Measurements from ENCODE around the gene RAD1.

The RAD1 gene

DNA sequence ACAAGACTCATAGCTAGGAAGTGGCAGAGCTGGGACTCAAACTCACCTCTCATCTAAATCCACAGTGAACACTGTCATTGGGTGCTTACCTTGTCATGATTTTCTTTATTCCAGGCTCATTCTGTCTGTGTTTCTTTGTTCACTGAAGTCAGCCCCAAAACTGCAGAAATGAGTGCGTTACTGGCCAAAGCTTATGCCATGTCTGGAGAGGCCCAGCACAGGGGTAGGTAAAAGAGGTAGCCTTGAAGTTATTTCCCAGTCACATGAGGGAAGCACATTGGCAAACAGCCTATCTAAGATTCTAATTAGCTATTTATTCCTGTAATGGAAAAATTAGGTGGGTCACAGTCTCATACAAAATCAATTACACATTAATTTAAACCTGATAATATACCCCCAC, 46.5 kb downstream of the RAD1 start:
- FAIRE-seq (no peak), DNase-seq (ENCODE audit: extremely low spot score, insufficient read length, low read depth) (no peak)

GRCh38 chr5:34867660-34868059, 47.6 kb downstream of the RAD1 start:
- FAIRE-seq (no peak), DNase-seq (ENCODE audit: extremely low spot score, insufficient read length, low read depth) (no peak)

- DNase-seq (ENCODE audit: extremely low spot score, insufficient read length, low read depth) (no peak), FAIRE-seq (no peak)
These were observed 48.3 kb downstream of the RAD1 start for GRCh38 chr5:34866989-34867471.

GRCh38 chr5:34865091-34865490, 50.2 kb downstream of the RAD1 start:
- FAIRE-seq, result no peak
- no peak for DNase-seq (ENCODE audit: extremely low spot score, insufficient read length, low read depth)

DNA sequence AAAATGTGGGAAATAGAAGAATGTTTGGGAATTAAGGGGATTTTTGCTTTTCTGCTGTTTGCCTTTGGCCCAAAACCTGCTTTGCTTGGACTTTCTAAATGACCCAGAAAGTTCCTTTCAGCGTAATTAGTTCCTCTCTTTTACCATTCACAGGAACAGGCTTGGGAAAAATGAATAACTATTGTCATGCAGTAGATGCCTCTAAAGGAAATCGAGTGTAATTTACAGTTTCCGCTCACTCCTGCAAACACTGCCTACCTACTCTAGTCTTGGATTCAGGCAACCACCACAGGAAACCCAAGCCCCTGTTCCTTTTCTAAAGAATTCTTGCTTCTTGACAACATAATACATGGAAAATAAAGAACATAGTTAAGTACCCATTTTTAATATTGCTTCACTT, 51.4 kb downstream of the RAD1 start:
- FAIRE-seq (no peak), DNase-seq (ENCODE audit: extremely low spot score, insufficient read length, low read depth) (no peak)

- DNase-seq (ENCODE audit: extremely low spot score, insufficient read length, low read depth), result no peak
- FAIRE-seq, result no peak
These were observed 56.1 kb downstream of the RAD1 start for GRCh38 chr5:34859253-34859652.

DNA sequence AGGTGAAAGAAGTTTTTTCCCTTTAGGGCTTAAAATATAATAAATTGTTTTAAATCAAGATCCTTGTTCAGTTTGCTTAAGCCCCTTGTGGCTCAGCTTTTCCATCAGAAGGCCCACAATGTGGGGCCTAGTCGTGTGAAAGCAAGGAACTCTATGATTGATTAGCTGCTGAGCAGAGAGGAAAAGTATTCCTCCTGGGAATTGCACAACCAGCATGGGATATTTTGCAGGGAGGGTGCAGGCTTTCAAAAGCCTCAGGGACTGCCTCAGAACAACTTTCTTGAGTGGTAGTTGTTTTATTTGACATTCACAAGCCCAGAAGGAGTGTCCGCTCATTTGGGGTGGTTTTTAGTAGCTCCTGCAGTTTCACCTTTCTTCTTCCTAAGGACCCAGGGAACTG, 56.5 kb downstream of the RAD1 start:
- FAIRE-seq, result no peak
- no peak for DNase-seq (ENCODE audit: extremely low spot score, insufficient read length, low read depth)

DNA sequence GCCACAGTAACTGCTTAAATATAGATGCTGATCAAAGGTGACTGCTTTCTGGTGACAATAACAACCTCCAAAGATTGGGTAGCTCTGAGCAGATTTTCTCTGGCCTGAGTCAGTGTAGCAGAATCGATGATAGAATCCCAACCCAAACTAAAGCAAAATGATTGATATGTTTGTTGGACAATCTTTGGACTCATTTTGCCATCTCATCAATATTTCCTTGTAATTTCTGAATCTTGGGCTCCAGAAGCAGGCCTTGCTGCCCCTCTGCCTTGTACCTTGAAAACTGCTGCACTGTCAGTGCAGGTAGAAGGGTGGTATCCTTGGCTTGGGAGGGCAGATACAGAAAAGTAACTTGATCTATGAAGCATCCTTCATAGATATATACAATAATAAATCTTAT, 57.4 kb downstream of the RAD1 start:
- FAIRE-seq (no peak), DNase-seq (ENCODE audit: extremely low spot score, insufficient read length, low read depth) (no peak)

- FAIRE-seq (no peak), DNase-seq (ENCODE audit: extremely low spot score, insufficient read length, low read depth) (no peak)
These were observed 58.1 kb downstream of the RAD1 start for GRCh38 chr5:34857161-34857560.

Data from GM18507 (cell line).